GM12891 (cell line): ENCODE data around the gene WDR1.

Experiments
- DNase-seq: peaks from one replicate; pipeline ENCODE4 v3.0.0; 2011; ENCODE audit warnings: low spot score; ENCODE audit not compliant: insufficient read length
- FAIRE-seq: peaks from 2 replicates; lab custom pipeline; 2011; peaks lifted over from hg19 to GRCh38; lab: Jason Lieb, UNC
- PAX5 ChIP-seq: IDR thresholded peaks from 2 replicates; pipeline ENCODE4 v1.6.1; 2011; ENCODE audit warnings: low read length, moderate library complexity, mild to moderate bottlenecking; ENCODE audit not compliant: insufficient read depth, severe bottlenecking
- POLR2A ChIP-seq: IDR thresholded peaks from 2 replicates; pipeline ENCODE4 v1.6.1; 2011; ENCODE audit warnings: low read depth, low read length, control low read depth
- POLR2AphosphoS5 ChIP-seq: IDR thresholded peaks from 2 replicates; pipeline ENCODE4 v1.6.1; 2011; ENCODE audit warnings: low read depth, low read length, control low read depth
- POU2F2 ChIP-seq: IDR thresholded peaks from 2 replicates; pipeline ENCODE4 v1.6.1; 2011; ENCODE audit warnings: low read depth, mild to moderate bottlenecking, control low read depth, low read length, moderate library complexity
- SPI1 ChIP-seq: IDR thresholded peaks from 2 replicates; pipeline ENCODE4 v1.6.1; 2011; ENCODE audit warnings: low read depth, low read length, control low read depth
- TAF1 ChIP-seq: IDR thresholded peaks from 2 replicates; pipeline ENCODE4 v1.6.1; 2011; ENCODE audit warnings: low read depth, low read length, control low read depth

WDR1 gene

GRCh38 chr4:10114607-10115006, 2.0 kb downstream of the WDR1 start:
- FAIRE-seq, result no peak
- TF ChIP-seq POLR2A (no peak), POU2F2 (no peak), PAX5 (no peak), SPI1 (no peak)
- no peak for DNase-seq

- DNase-seq (no peak), FAIRE-seq (no peak)
- TF ChIP-seq PAX5 (no peak), POLR2AphosphoS5 (no peak; the same call in none of the 2 replicates), POLR2A (no peak), TAF1 (no peak), SPI1 (no peak), POU2F2 (no peak)
These were observed 2.5 kb downstream of the WDR1 start for GRCh38 chr4:10114147-10114546.

DNA sequence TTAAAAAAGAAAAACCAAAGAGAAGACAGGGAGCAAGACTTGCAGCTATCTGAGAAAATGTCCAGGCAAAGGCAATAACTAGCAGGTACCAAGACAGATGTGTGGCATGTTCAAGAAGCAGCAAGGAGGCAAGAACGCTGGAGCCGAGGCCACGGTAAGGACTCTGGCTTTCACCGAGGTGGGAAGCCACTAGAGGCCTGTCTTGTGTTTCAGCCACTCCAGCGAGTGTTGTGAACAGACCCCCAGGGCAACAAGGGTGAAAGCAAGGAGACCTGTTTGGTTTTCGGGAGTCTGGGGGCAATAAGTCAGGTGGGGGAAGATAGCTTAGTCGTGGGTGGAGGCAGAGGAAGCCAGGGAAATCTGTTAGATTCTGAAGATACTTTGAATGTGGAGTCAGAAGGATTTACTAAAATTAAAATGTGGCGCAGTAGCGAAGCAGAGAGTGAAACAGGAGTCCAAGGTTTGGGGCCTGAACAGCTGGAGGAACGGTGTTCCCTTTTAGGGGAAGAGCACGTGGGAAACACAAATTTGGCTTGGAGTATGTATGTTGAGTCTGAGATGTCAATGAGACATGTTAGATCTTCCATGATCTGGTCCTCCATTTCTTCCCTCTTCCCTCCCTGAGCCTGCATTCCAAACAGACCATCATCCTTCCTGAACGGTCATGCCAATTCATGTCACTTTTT, 3.1 kb downstream of the WDR1 start:
- no peak for TF ChIP-seq SPI1
- TF ChIP-seq POLR2A, result 0 out of 2 replicates have a peak, but pooled peaks have one; percentile 29
- FAIRE-seq (no peak), DNase-seq (no peak)

GRCh38 chr4:10112658-10113284, 3.8 kb downstream of the WDR1 start:
- no peak for TF ChIP-seq SPI1
- TF ChIP-seq POLR2A, result 0 out of 2 replicates have a peak, but pooled peaks have one; percentile 1
- DNase-seq (no peak), FAIRE-seq (no peak)

GRCh38 chr4:10111067-10111801, 5.4 kb downstream of the WDR1 start:
- DNase-seq (no peak), FAIRE-seq (no peak)
- TF ChIP-seq PAX5, result no peak
- no peak for TF ChIP-seq TAF1
- no peak for TF ChIP-seq SPI1
- no peak; the same call in 1 of the 2 replicates for TF ChIP-seq POLR2AphosphoS5
- TF ChIP-seq POU2F2, result no peak
- TF ChIP-seq POLR2A, result no peak

DNA sequence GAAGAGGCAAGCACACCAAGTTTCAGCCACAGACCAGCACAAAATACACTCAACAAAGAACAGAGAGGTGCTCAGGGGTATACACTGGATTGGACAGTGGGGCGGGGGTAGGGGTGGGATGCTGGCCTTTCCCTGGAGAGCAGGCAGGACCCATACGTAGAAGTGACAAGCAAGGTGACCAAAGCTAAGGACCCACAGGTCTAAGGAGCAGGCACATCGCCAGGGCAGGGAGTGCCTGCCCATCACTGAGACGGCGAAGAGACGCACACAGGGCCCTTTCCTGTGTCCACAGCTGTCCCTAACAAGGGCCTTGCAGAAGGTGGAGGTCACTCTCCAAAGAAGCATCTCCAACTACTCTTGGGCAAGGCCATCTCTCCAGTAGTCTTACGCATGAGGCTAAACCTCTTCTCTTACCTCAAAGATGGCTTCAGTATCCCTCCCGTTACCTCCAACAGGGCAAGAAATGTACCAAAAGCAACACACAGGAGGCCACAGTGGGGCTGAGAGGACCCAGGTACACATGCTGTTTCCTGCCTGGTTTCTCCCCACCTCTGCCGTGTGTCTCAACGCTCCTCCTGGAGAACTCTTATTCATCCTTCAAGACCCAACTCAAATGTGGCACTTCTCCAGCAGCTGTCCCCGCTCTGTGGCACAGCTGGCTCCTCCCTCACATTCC, 6.5 kb downstream of the WDR1 start:
- FAIRE-seq (no peak), DNase-seq (no peak)
- TF ChIP-seq POLR2AphosphoS5 (no peak; the same call in 1 of the 2 replicates), POLR2A (peak; percentile 61; the same call in 1 of the 2 replicates), PAX5 (no peak), TAF1 (no peak), SPI1 (no peak), POU2F2 (no peak)

DNA sequence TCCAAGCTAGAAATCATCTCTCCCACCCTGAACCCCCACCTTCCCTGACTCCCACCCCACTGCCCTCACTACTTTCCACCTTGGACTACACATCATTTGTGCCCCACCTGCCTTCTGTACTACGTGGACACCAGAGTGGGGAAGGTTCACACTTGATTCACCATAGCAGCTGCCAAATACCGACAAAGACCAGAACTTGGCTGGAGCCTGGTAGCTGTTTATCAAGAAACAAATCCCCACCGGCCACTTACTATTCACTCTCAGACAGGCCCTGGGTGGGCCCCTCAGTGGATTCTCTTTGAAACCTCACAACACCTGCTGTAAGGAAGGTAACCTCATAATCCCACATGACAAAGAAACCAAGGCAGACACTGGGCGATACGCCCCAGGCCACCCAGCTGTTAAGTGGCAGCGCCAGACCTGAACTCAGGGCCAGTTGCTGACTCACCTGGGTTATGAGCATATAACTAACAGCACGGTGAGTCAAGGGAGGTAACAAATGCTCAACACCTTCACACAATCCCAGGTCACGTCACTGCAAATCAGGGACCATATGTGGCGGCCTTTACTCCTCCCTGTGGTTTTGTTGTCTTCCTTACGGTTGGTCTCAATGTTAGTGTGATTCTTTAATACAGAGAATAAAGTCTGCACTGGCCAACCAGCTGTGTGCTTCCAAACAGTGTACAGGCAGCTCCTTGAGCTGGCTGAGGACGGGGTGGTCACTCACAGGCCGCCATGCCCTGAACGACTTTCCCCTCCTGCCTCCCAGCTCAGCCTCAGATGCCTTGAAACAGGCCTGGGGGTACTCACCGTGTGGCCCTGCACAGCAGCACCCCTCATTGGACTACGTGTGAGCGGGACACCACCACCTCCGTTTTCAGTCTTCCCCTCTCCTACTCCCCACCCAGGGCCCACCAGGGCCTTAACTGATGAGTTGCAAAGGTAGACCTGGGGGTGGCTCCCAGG, 7.5 kb downstream of the WDR1 start:
- DNase-seq, result no peak
- peak; percentile 71 for TF ChIP-seq POLR2A
- TF ChIP-seq PAX5, result no peak
- TF ChIP-seq POLR2AphosphoS5, result peak; percentile 42; the same call in 1 of the 2 replicates
- FAIRE-seq, result no peak

GRCh38 chr4:10108391-10108790, 8.2 kb downstream of the WDR1 start:
- TF ChIP-seq SPI1 (no peak), POLR2AphosphoS5 (0 out of 2 replicates have a peak, but pooled peaks have one; percentile 1)
- FAIRE-seq, result no peak
- no peak for DNase-seq
